Glomerular endothelial cell (primary cell): ENCODE results near the gene KRTAP5-5. TPM values are rescaled to one million over a fixed set of nuclear protein-coding genes. Genes with fewer than 3 reads are reported as not detected.
A peak's percentile ranks its signal among the peaks of the same experiment; 100 is the strongest.
"Not testable (repeated sequence)": the region's sequence is repeated elsewhere in the genome, so short reads cannot be mapped to it uniquely, and the experiment has no call there.

Experiments
- DNase-seq: peaks from one replicate; pipeline ENCODE4 v3.0.0-alpha.2; 2011; ENCODE audit warnings: low read depth, low spot score; ENCODE audit errors: extremely low read depth
- total RNA-seq: library from RNA; depleted of rRNA; stranded (reverse); fragments of >200 nt; gene quantifications from 2 replicates; pipeline ENCODE4 v1.2.3, GENCODE V29; 2015

The KRTAP5-5 gene
- total RNA-seq, 1 donor from 2014 or later, result not detected

- not testable (repeated sequence) for DNase-seq
Measured at GRCh38 chr11:1607156-1607845, 22.3 kb upstream of the KRTAP5-5 start.

DNA sequence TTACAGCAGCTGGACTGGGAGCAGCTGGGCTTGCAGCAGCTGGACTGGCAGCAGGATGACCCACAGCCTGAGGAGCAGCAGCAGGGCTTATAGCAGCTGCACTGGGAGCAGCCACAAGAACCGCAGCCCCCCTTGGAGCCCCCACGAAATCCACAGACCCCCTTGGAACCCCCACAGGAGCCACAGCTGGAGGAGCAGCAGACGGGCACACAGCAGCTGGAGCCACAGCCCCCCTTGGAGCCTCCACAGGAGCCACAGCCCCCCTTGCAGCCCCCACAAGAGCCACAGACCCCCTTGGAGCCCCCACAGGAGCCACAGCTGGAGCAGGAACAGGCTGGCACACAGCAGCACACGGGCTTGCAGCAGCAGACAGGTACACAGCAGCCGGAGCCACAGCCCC is 21.7 kb upstream of the KRTAP5-5 start:
- DNase-seq, result not testable (repeated sequence)

DNA sequence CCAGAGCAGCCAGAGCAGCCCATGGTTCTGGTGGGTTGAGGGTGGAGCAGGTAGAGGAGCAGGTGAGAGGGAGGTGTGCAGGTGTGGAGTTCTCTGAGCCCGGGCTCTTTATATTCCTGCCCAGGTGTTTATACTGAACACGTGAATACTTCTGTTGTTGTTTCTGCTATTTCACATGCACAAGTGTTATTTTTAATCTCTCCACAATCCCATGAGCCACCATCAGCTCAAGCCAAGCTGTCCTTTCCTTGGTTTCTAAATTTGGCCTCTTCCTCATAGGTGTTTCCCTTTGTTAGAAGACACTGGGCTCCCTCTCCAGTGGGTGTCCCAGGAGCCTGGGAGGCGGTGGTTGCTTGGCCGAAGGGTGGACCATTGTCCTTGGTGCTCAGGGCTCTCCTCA is 21.2 kb upstream of the KRTAP5-5 start, which contains the start of gene KRTAP5-3:
Gene KRTAP5-3, minus strand, starts transcription at position 101 of the 400 bp plus-strand sequence. Its CDS starts 78 bp downstream, at position 23.
- no peak for DNase-seq

GRCh38 chr11:1618231-1618630 is 11.3 kb upstream of the KRTAP5-5 start:
- DNase-seq, result no peak

DNA sequence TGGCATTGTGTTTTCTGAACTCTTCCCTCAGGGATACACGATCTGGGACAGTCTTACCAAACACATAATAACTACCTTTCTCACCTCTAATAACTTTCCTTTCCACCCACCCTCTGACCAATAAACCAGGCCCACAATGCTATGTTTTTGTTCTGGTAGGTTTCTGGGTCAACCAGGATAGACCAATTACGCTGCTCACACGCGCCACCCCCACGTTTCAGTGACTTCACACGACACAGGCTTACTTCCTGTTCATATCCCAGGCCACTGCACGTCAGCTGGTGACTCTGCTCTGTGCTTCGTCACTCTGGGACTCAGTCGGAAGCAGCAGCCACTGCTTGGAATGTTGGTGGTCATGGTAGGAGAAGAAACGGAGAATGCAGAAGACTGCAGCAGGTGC is 10.1 kb upstream of the KRTAP5-5 start:
- no peak for DNase-seq

- no peak for DNase-seq
Measured at GRCh38 chr11:1622086-1622485, 7.5 kb upstream of the KRTAP5-5 start, which contains the start of gene KRTAP5-4. TSS of gene KRTAP5-4 (minus strand) at chr11:1622138. CDS start at chr11:1622093, 45 bp downstream.

DNA sequence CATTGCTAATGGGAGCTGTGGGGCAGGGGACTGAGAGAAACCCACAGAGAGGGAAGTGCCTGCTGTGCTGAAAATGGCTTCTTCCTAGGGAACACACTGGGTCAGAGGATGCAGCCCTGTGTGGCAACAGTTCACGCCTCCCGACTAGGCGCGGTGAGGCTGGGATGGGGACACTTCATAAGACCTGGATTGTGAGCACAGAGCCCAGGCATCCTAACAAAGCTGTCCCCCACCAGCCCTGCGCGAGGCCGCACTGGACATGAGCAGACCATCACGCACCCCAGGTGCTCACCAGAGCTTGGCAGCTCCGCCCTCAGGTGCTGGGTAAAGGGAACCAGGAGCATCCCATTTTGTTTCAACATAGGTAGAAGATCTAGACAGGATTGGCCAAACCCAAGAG is 5.9 kb upstream of the KRTAP5-5 start:
- DNase-seq, result no peak

DNA sequence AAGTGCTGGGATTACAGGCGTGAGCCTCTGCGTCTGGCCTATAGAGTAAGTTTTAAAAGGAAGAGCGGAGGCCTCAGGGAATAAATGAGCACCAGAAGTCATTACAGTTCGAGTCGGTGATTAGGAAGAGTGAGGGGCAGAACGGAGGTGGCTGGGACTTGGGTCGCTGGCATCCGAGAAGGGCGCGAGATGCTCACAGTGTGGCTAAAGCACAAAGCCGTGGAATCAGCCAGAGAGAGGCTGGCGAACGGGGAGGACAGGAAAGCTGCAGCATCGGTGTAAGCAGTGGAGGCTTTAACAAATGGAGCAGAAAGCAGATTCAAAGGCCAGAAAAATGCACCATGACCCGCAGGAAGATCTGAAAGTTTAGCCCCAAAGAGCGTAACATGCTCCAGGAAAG is 5.0 kb upstream of the KRTAP5-5 start:
- no peak for DNase-seq

GRCh38 chr11:1625541-1625940 is 4.0 kb upstream of the KRTAP5-5 start:
- DNase-seq, result no peak

DNA sequence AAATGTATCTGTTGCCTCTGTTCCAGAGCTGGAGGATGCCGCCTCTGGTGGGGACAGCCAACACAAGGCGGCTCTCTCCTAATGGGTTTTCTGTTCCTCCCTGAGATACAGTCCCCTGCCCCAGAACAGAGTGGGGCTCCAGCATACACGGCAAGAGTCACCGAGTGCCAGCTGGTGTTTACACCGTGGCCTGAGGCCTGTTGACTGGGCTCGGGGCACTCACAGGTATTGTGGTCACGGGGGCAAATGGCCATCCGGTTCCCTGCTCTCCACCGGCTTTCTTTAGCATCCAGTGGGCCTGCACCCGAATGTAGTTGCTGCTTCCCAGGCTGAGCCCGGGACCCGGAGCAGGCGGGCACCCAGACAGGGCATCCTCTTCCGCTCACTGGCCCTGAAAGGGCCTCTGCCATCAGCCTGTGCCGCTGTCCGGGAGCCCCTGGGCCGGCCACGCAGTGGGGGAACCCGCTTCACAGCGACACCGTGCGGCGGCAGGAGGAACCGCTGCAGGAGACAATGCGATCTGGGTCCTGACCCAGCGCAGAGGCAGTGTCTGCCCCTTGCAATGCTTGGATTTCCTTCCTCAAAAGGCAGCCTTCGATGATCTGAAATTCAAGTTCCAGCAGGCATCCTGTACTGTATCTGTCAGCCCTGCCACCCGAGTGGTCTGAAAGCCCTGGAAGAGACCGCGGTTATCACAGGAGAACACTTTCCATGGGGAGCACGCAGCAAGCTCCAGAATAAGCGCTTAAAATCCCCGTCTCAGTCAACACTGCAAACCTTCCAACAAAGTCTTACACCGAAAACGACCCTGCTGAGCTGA is 859 bp upstream of the KRTAP5-5 start:
- no peak for DNase-seq

DNA sequence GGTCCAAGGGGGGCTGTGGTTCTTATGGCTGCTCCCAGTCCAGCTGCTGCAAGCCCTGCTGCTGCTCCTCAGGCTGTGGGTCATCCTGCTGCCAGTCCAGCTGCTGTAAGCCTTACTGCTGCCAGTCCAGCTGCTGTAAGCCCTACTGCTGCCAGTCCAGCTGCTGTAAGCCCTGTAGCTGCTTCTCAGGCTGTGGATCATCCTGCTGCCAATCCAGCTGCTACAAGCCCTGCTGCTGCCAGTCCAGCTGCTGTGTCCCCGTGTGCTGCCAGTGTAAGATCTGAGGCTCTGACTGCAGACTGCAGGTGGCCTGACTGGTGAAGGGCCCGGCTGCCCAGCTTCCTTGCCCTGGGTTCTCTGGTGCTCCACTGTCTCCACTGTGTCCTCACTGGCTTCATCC is 696 bp downstream of the KRTAP5-5 start:
- no peak for DNase-seq

DNA sequence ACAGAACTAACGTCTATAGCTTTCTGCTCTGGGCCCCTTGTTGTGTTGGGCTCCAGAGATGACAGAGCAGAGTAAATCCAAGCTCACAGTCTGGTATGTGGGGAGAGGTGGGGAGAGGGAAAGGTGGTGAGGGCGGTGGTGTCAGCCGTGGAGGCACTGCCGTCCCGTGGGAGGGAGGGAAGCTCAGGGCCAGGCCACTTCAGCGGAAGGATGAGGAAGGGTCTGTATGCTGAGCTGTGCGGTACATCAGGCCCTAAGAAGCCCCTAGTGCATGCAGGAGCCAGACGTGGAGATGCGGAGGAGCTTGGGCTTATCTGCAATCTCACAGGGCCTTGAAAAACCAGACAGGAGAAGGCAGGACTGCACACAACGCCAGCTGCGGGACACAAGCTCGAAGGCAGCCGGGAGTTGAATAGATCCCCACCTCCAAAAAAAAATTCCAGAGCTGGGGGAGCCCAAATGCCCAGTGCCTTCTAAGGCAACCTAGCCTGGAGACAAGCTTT is 1.5 kb downstream of the KRTAP5-5 start:
- no peak for DNase-seq

DNA sequence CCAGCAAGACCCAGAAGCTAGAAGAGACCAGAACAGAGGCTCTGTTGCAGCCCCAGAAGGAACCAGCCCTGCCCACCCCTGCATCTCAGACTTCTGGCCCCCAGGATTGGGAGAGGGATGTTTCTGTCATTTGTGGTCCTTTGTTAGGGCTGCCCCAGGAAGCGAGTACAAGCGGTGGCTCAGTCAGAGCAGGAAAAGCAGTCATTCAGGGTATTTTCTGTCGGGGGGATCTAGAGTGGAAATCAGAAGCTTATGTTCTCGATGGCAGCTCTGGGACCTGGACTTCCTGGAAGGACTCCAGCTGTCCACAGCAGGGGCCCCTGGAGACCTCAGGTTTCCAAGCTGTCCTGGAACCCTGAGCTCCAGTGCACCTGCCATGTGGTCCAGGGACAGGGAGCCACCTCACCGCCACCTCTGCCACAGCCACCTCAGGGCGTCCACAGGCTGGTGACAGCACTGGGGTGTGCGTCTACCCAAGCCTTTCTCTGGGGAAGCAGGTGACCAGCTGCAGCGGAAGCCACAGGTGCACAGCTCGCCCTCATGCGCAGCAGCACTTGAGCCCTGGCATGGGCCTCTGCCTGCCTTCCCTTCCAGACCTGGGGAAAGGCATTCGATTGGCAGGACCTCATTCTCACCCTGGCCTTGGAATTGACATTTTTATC is 2.6 kb downstream of the KRTAP5-5 start:
- no peak for DNase-seq

DNA sequence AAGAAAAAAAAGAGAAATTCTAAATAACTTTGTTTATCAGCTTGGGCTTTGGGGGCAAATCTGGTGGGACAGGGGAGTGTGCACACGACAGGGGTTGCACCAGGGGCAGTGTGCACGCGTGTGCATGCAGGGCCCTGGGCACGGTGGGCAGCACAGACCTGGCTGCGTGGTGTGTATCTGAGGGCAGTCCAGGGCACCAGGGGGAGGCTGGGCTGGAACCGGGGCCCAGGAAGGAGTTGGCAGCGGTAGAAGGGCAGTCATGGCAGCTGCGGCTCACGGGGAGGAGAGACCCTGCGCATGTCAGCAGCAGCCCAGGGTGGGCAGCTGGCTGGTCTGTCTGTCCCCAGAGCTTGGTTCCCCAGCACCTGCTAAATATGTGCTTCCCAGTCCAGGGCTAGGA is 4.3 kb downstream of the KRTAP5-5 start:
- DNase-seq, result no peak

- no peak for DNase-seq
Measured at GRCh38 chr11:1636291-1636950, 6.8 kb downstream of the KRTAP5-5 start.

- no peak for DNase-seq
Measured at GRCh38 chr11:1637628-1638027, 8.1 kb downstream of the KRTAP5-5 start.

- DNase-seq, result no peak
Measured at GRCh38 chr11:1638344-1638743, 8.8 kb downstream of the KRTAP5-5 start.

DNA sequence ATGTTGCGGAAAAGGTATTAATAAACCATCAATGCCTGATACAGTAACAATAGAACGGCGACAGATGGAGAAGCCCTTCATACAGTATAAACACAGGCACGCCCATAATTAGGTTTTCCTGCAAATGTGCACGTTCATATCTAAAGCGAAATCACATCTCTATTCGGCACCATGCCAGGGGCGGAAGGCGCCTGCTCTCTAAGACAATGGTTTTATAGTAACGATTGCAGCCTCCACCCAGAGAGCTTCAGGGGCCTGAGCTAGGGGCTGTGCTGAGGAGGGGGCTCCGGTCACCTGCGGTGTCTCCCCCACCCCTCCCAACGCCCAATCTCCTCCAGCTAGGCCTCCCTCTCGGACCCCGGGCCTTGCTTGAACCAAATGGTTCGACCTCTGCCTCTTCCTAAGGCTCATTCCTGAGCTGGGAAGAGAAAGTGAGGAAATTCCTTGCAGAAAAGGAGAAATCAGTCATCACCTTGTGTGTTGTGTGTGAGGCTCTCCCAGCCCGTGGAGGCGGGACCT is 9.6 kb downstream of the KRTAP5-5 start:
- DNase-seq, result peak; percentile 37

GRCh38 chr11:1639666-1640065 is 10.1 kb downstream of the KRTAP5-5 start:
- DNase-seq, result no peak
